A673 (cell line): Measurements from ENCODE around the gene HIBCH. TPM values are rescaled to one million over a fixed set of nuclear protein-coding genes. Genes with fewer than 3 reads are reported as not detected.

Source experiments
- BruUV-seq: library from RNA; stranded (reverse); fragments of 400-500 nt; replicated peaks from 2 replicates; lab custom pipeline; 2021; lab: Mats Ljungman, UMichigan
- CTCF ChIA-PET: fragments of 300-600 bp; sonication (Branson Sonifier 250); formaldehyde crosslinking; loops from one replicate; lab custom pipeline; 2022; ENCODE audit warnings: antibody characterized with exemption; lab: Charles Lee
- POLR2A ChIA-PET: fragments of 300-600 bp; sonication (Branson Sonifier 250); formaldehyde crosslinking; loops from one replicate; lab custom pipeline; 2022; ENCODE audit warnings: antibody characterized with exemption; ENCODE audit not compliant: low non-redundant PET; lab: Charles Lee
- DNase-seq: peaks from one replicate; pipeline ENCODE4 v3.0.0-alpha.2; 2015; ENCODE audit warnings: low spot score
- H3K27ac ChIP-seq: fragments of 200-600 bp; sonication (generic); 2 replicates; pipeline ENCODE4 v1.5.1; 2016; ENCODE audit warnings: mixed run types, low read depth, mild to moderate bottlenecking, mixed read lengths, antibody characterized with exemption, low read length; ENCODE audit not compliant: poor library complexity, severe bottlenecking
- H3K27me3 ChIP-seq: fragments of 200-600 bp; sonication (generic); replicated peaks from 2 replicates; pipeline ENCODE4 v1.6.1; 2017; ENCODE audit warnings: mixed run types, low read depth, mild to moderate bottlenecking, mixed read lengths, antibody characterized with exemption, low read length; ENCODE audit not compliant: insufficient read depth, poor library complexity
- H3K36me3 ChIP-seq: fragments of 200-600 bp; sonication (generic); 2 replicates; pipeline ENCODE4 v1.6.1; 2016; ENCODE audit warnings: mixed run types, mild to moderate bottlenecking, mixed read lengths, antibody characterized with exemption, low read length; ENCODE audit not compliant: insufficient read depth, poor library complexity, severe bottlenecking
- H3K4me1 ChIP-seq: fragments of 200-600 bp; sonication (generic); 2 replicates; pipeline ENCODE4 v1.6.1; 2017; ENCODE audit warnings: mixed run types, mild to moderate bottlenecking, mixed read lengths, antibody characterized with exemption, low read length; ENCODE audit not compliant: insufficient read depth, poor library complexity, severe bottlenecking
- H3K4me3 ChIP-seq: fragments of 200-600 bp; sonication (generic); 2 replicates; pipeline ENCODE4 v1.5.1; 2016; ENCODE audit warnings: low read depth, mixed run types, mild to moderate bottlenecking, mixed read lengths, low read length; ENCODE audit not compliant: poor library complexity, severe bottlenecking
- H3K9me3 ChIP-seq: fragments of 200-600 bp; sonication (generic); 2 replicates; pipeline ENCODE4 v1.6.1; 2016; ENCODE audit warnings: mixed run types, low read depth, mild to moderate bottlenecking, mixed read lengths, antibody characterized with exemption, low read length; ENCODE audit not compliant: poor library complexity, severe bottlenecking
- EZH2 ChIP-seq: fragments of 200-600 bp; sonication (generic); IDR thresholded peaks from 2 replicates; pipeline ENCODE4 v1.6.1; 2017; ENCODE audit warnings: borderline replicate concordance, low read depth, mild to moderate bottlenecking, mixed read lengths, antibody characterized with exemption, low read length; ENCODE audit not compliant: poor library complexity, severe bottlenecking
- intact Hi-C: fragments of 100-400 bp; cut with micrococcal nuclease; formaldehyde crosslinking; loops from one replicate; pipeline ENCODE4 v1.10.0; 2022; ENCODE audit not compliant: unreplicated experiment
- total RNA-seq: library from RNA; stranded (reverse); gene quantifications from 2 replicates; pipeline ENCODE4 v1.2.3, GENCODE V29; 2021
- TF ChIP-seq, protein P1 (sequence below): fragments of 300-800, 200-600 bp; sonication (generic); conservative IDR thresholded peaks from 2 replicates; pipeline ENCODE4 v1.5.1; 2017; ENCODE audit warnings: low read depth, mild to moderate bottlenecking, antibody characterized with exemption, low read length, moderate library complexity, mixed read lengths

Gene HIBCH
- total RNA-seq, 1 experiment from 2014 or later = 43.3 TPM

DNA sequence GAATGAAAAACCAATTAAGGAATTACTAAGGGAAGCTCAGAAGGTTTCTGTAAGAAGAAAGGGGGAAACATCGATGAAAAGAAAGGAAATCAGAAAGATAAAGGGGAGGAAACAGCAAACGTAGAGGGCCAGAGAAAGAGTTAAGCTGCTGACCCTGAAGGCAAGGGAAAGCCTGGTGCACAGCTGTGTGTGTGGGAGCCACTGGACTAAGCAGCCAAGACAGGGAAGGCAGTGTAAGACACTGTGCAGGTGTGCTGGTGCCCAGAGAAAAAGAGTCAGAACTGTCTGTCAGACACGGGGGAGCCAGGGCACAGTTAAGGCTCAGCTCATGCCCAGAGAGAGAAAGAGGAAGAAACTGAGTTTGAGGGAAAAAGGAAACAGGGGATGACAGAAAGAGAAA lies 104.0 kb downstream of the HIBCH start:
- DNase-seq = no peak
- ChIA-PET POLR2A (no interaction called here), CTCF (no interaction called here)
- Histone ChIP-seq H3K9me3 (no peaks in the 10 kb centered on the region), H3K4me1 (no peaks in the 10 kb centered on the region), H3K27me3 (no peaks in the 10 kb centered on the region), H3K27ac (no peak overlapping the region), H3K36me3 (no peaks in the 10 kb centered on the region), H3K4me3 (no peak overlapping the region)
- no TSS peak for BruUV-seq
- intact Hi-C loops = no loop called here
- no peak for TF ChIP-seq EZH2
- TF ChIP-seq, protein P1, sequence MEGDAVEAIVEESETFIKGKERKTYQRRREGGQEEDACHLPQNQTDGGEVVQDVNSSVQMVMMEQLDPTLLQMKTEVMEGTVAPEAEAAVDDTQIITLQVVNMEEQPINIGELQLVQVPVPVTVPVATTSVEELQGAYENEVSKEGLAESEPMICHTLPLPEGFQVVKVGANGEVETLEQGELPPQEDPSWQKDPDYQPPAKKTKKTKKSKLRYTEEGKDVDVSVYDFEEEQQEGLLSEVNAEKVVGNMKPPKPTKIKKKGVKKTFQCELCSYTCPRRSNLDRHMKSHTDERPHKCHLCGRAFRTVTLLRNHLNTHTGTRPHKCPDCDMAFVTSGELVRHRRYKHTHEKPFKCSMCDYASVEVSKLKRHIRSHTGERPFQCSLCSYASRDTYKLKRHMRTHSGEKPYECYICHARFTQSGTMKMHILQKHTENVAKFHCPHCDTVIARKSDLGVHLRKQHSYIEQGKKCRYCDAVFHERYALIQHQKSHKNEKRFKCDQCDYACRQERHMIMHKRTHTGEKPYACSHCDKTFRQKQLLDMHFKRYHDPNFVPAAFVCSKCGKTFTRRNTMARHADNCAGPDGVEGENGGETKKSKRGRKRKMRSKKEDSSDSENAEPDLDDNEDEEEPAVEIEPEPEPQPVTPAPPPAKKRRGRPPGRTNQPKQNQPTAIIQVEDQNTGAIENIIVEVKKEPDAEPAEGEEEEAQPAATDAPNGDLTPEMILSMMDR = no peak

DNA sequence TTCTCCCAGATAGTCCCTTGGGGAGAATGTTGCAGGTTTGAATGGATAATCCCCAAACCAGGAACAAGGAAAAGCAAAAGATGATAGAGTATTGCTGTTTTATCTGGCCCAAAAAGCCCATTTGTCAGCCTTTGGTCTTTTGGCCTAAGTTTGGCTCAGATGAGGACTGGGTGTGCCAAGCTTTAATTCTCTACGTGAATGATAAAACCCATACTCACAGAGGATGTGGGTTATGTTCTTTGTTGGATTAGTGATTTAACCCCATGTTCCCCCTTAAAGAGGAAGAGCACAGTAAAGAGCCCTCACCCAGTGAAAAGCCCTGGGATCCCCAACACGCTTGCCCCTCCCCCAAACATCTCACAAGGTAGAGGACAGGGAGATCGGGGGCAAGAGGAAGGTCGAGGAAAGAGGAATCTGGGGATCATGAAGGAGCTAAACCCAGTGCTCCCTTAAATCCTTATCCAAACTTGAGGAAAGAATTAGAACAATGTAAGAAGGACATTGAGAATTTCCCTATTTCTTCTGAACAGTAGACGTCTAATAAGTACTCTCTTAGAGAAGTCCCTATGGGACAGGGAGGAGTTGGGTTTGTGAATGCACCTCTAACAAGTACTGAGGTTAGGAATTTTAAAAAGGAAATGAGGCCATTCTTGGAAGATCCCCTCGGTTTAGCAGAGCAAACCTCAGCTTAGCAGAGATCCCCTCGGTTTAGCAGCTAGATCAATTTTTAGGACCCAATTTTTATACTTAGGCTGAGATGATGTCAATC lies 105.0 kb downstream of the HIBCH start:
- Histone ChIP-seq H3K9me3 (no peaks in the 10 kb centered on the region), H3K4me3 (no peak overlapping the region), H3K4me1 (no peaks in the 10 kb centered on the region), H3K27me3 (no peaks in the 10 kb centered on the region), H3K27ac (no peak overlapping the region), H3K36me3 (no peaks in the 10 kb centered on the region)
- no TSS peak for BruUV-seq
- ChIA-PET CTCF (no interaction called here), POLR2A (no interaction called here)
- intact Hi-C loops = no loop called here
- no peak for TF ChIP-seq EZH2
- TF ChIP-seq, protein P1 = no peak
- no peak for DNase-seq

DNA sequence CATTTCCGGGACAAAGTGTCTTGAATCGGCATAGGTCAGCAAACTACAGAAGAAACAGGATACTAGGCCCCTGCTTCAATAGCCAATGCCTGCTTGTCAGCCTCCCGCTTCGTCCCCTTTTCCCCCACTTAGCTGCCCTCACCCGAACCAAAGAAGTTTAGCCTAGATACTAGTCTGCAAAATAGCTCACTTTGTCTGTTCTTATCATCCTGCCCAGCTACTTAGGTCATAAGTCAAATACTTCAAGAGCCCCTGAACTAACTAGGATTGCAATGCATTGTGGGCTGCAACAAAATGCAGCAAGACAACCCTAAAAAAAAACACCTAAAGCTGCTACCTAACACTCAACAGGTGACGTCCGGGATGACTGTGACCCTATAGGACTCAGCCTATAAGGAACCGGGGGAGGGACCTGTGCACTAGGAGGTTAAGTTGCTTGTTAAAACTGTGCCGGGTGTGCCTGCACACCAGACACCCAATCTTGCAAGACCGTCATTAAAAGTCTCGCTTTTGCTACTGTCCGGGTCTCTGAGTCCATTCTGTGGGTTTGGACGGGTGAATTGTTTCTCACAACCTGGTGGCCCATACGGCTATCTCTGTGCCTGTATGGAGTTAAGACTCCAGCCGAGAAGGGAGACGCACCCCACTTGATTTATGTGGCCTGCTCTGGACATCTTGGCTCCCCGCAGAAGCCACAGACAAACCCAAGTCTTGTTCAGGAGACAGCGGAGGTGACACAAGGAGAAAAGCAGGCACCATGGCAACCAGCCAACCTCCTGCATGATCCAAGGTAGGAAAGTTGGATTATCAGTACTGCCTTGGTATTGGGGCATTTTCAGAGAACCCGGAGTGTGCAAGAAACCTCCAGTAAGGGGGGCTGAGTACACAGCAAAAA lies 105.9 kb downstream of the HIBCH start:
- Histone ChIP-seq H3K4me1 (no peaks in the 10 kb centered on the region), H3K36me3 (no peaks in the 10 kb centered on the region), H3K4me3 (no peak overlapping the region), H3K27me3 (no peaks in the 10 kb centered on the region), H3K27ac (no peak overlapping the region), H3K9me3 (no peaks in the 10 kb centered on the region)
- TF ChIP-seq EZH2 = no peak
- TF ChIP-seq, protein P1 = no peak
- no TSS peak for BruUV-seq
- ChIA-PET POLR2A (no interaction called here), CTCF (no interaction called here)
- intact Hi-C loops = no loop called here
- no peak for DNase-seq
